ENCODE data around the gene MTTP.
A peak's percentile ranks its signal among the peaks of the same experiment; 100 is the strongest.

Gene MTTP

DNA sequence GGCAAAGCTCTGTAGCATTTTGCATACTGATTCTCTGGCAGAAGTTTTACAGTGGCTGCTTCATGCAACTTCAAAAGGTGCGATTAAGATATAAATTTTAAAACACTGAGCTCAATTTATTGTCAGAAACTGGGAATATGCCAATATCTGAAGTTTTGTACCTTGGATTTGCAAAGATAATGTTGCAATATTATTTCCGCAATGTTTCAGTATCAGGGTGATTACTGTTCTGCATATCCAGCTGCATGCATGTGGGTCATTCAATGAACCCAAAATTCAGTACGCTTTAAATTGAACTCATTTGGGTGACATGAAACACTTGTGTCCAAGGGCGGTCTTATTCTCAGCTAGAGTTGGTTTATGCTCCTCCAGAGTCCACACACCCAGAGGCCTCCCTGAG lies 37.0 kb upstream of the MTTP start:
- DNase-seq (ENCODE audit: low read depth), result no peak
- TF ChIP-seq, protein P1, sequence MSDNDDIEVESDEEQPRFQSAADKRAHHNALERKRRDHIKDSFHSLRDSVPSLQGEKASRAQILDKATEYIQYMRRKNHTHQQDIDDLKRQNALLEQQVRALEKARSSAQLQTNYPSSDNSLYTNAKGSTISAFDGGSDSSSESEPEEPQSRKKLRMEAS (IDR thresholded peaks at IDR 0.05; ENCODE audit: low read depth, low read length), result no peak
- TF ChIP-seq MYC (IDR thresholded peaks at IDR 0.05; ENCODE audit: low read depth, low read length), result no peak
- TF ChIP-seq POLR2A (IDR thresholded peaks at IDR 0.05; ENCODE audit: extremely low read depth, insufficient read length), result no peak
- TF ChIP-seq, protein P2, sequence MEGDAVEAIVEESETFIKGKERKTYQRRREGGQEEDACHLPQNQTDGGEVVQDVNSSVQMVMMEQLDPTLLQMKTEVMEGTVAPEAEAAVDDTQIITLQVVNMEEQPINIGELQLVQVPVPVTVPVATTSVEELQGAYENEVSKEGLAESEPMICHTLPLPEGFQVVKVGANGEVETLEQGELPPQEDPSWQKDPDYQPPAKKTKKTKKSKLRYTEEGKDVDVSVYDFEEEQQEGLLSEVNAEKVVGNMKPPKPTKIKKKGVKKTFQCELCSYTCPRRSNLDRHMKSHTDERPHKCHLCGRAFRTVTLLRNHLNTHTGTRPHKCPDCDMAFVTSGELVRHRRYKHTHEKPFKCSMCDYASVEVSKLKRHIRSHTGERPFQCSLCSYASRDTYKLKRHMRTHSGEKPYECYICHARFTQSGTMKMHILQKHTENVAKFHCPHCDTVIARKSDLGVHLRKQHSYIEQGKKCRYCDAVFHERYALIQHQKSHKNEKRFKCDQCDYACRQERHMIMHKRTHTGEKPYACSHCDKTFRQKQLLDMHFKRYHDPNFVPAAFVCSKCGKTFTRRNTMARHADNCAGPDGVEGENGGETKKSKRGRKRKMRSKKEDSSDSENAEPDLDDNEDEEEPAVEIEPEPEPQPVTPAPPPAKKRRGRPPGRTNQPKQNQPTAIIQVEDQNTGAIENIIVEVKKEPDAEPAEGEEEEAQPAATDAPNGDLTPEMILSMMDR (IDR thresholded peaks at IDR 0.05; ENCODE audit: low read depth, low read length), result no peak
- no peak overlapping the region for H3K4me3 ChIP-seq (ENCODE audit: low read depth, low read length)

DNA sequence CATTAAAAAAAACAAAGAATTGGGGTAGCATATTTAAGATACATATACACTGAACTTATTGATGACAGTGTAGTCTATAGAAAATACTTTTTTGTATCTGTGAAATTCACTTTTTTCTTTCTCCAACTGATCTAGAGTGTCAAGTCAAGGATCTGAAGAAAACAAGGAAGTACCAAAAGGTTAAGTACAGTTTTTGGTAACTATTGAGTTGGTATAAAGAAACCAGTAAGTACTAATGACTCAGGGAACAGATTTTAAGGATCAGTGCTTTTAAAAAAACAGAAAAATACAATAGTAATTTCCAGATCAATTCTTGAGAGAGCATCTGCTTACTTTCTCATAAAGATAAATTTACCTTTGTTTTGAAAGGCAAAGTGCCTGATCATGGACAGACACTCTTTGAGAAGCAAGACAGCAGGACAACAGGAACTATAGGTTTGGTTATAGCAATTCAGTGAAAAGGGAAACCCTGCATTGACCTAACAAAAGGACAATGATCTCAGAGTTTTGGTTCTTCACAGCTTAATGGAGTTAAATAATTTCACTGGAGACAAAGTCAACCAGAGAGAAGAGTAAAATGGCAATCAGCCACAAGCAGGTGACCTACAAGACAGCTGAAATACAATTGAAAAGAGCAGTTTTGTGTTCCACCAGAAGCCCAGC lies 34.2 kb upstream of the MTTP start:
- no peak for TF ChIP-seq POLR2A (IDR thresholded peaks at IDR 0.05; ENCODE audit: extremely low read depth, insufficient read length)
- TF ChIP-seq, protein P2 (IDR thresholded peaks at IDR 0.05; ENCODE audit: low read depth, low read length), result no peak
- TF ChIP-seq, protein P1 (IDR thresholded peaks at IDR 0.05; ENCODE audit: low read depth, low read length), result no peak
- no peak for TF ChIP-seq MYC (IDR thresholded peaks at IDR 0.05; ENCODE audit: low read depth, low read length)
- no peak for DNase-seq (ENCODE audit: low read depth)
- H3K4me3 ChIP-seq (ENCODE audit: low read depth, low read length), result no peak overlapping the region

DNA sequence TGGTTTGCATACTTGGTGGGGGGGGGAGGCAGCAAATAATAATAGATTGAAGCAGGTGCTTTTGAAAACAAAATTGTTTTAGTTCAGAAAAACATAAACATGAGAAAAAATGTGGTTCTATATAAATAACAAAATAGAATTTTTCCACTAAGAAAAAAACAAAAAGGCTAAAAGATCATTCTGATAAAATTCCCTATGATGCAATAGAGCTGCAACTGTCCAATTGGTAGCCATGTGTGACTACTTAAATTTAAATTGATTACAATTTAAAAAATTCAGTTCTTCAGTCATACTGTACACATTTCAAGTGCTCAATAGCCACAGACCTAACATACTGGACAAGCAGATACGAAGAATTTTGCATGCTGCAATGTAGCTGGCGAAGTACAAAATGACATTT lies 21.8 kb upstream of the MTTP start:
- no peak overlapping the region for H3K4me3 ChIP-seq (ENCODE audit: low read depth, low read length)
- TF ChIP-seq POLR2A (IDR thresholded peaks at IDR 0.05; ENCODE audit: extremely low read depth, insufficient read length), result no peak
- no peak for TF ChIP-seq MYC (IDR thresholded peaks at IDR 0.05; ENCODE audit: low read depth, low read length)
- TF ChIP-seq, protein P1 (IDR thresholded peaks at IDR 0.05; ENCODE audit: low read depth, low read length), result no peak
- TF ChIP-seq, protein P2 (IDR thresholded peaks at IDR 0.05; ENCODE audit: low read depth, low read length), result no peak
- no peak for DNase-seq (ENCODE audit: low read depth)

DNA sequence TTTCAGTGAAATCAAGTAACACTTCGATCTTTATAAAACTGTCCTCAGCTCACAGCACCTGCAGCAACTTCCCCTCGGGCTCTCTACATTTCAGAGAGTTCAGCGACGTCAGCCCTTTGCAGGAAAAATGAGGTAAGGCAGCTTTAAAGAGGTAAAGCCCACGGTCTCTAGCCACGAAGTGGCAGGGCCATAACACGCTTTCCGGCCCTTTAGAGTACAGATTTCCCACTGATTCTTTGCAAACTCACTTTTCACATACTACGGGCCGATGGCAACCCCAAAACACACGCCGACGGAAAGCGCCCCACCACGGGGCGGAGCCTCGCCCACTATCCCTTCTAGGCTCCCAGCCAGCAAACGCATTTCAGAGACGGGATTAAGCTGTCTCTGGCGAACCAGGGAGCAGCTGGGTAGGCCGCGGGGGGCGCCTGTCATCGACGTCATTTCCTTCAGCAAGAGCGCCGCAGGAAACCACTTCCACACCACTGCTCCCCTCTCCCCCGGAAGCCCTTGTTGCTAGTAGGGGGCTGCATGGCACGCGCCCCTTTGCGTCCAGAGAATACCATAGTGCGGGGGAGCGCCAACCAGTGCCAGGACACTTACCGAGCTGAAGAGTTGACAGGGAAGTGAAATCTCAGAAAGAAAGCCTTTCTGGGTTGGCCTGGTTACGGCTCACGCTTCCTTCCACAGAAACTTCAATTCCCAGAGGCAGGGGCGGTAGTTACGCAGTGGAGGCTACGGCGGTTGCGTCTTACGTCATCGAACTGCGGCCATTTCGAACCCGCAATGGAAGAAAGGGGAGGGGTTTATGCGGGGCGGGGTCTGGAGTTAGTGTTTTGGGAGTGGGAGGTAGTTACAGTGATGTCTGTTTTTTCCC lies 11.1 kb upstream of the MTTP start, which contains the start of gene TRMT10A:
TSS of gene TRMT10A (minus strand) at position 730 of the 877 bp plus-strand sequence. CDS start 4,701 bp downstream, outside the sequence.
- DNase-seq (ENCODE audit: low read depth), result peak; percentile 98
- peak; percentile 77 for TF ChIP-seq POLR2A (IDR thresholded peaks at IDR 0.05; ENCODE audit: extremely low read depth, insufficient read length)
- TF ChIP-seq, protein P1 (IDR thresholded peaks at IDR 0.05; ENCODE audit: low read depth, low read length), result no peak; the same call in 1 of the 2 replicates
- peak; percentile 33; the same call in 1 of the 2 replicates for TF ChIP-seq MYC (IDR thresholded peaks at IDR 0.05; ENCODE audit: low read depth, low read length)
- H3K4me3 ChIP-seq (ENCODE audit: low read depth, low read length), result peak within 1 kb of the TSS; percentile 90

DNA sequence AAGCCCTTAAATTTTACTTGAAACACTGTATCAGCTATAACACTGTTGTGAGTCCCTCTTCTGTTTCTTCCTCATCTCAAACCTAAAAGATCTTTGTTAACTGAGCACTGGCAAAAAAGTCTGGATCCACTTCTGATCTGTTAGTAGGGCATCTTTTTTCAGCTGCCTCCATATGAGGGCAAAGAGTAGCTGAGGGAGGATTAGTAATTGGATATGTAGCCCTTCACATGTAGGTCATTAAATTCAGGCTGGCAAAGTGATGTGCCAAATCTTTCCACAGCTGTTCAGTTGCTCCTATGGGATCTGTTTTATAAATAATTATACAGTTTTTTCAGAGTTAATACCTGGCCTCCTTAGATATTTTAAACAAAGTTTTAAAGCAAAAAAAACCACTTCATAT lies 9.7 kb upstream of the MTTP start:
- H3K4me3 ChIP-seq (ENCODE audit: low read depth, low read length), result no peak overlapping the region
- TF ChIP-seq, protein P2 (IDR thresholded peaks at IDR 0.05; ENCODE audit: low read depth, low read length), result no peak
- no peak for TF ChIP-seq MYC (IDR thresholded peaks at IDR 0.05; ENCODE audit: low read depth, low read length)
- TF ChIP-seq, protein P1 (IDR thresholded peaks at IDR 0.05; ENCODE audit: low read depth, low read length), result no peak
- TF ChIP-seq POLR2A (IDR thresholded peaks at IDR 0.05; ENCODE audit: extremely low read depth, insufficient read length), result no peak
- no peak for DNase-seq (ENCODE audit: low read depth)
